Endodermal cell (in vitro differentiated cells): Measurements from ENCODE around the gene GFRA3. TPM values are rescaled to one million over a fixed set of nuclear protein-coding genes. Genes with fewer than 3 reads are reported as not detected.
A peak's percentile ranks its signal among the peaks of the same experiment; 100 is the strongest.

Source experiments
- DNase-seq: peaks from one replicate; pipeline ENCODE4 v3.0.0-alpha.2; 2017
- H3K27ac ChIP-seq: 2 replicates; pipeline ENCODE4 v1.5.1; 2013; ENCODE audit warnings: mild to moderate bottlenecking, low read depth, low read length, moderate library complexity
- H3K27me3 ChIP-seq: 2 replicates; pipeline ENCODE4 v1.6.1; 2013; ENCODE audit warnings: mild to moderate bottlenecking, low read length, moderate library complexity; ENCODE audit not compliant: insufficient read depth, control insufficient read depth, poor library complexity, severe bottlenecking
- H3K36me3 ChIP-seq: 2 replicates; pipeline ENCODE4 v1.7.0; 2013; ENCODE audit warnings: mild to moderate bottlenecking, low read length, moderate library complexity; ENCODE audit not compliant: control insufficient read depth, insufficient read depth
- H3K4me1 ChIP-seq: one replicate; pipeline ENCODE4 v1.7.0; 2013; ENCODE audit warnings: low read length; ENCODE audit not compliant: control insufficient read depth, insufficient read depth
- H3K4me3 ChIP-seq: 2 replicates; pipeline ENCODE4 v1.5.1; 2013; ENCODE audit warnings: mild to moderate bottlenecking, low read length, moderate library complexity
- H3K9ac ChIP-seq: 2 replicates; pipeline ENCODE4 v1.6.1; 2013; ENCODE audit warnings: mild to moderate bottlenecking, low read length, moderate library complexity; ENCODE audit not compliant: poor library complexity, severe bottlenecking; ENCODE audit errors: extremely low read depth
- H3K9me3 ChIP-seq: 2 replicates; pipeline ENCODE4 v1.6.1; 2013; ENCODE audit warnings: mild to moderate bottlenecking, low read length, moderate library complexity; ENCODE audit not compliant: control insufficient read depth
- H3K27ac Mint-ChIP-seq: 2 replicates; pipeline ENCODE4 v1.8.0; 2020; ENCODE audit warnings: mixed read lengths
- H3K27me3 Mint-ChIP-seq: 2 replicates; pipeline ENCODE4 v1.8.0; 2021; ENCODE audit warnings: mild to moderate bottlenecking, mixed read lengths; ENCODE audit not compliant: insufficient read depth
- H3K36me3 Mint-ChIP-seq: 2 replicates; pipeline ENCODE4 v1.8.0; 2020; ENCODE audit warnings: low read depth, mixed read lengths
- H3K4me1 Mint-ChIP-seq: 2 replicates; pipeline ENCODE4 v1.8.0; 2020; ENCODE audit warnings: mixed read lengths
- H3K4me3 Mint-ChIP-seq: 2 replicates; pipeline ENCODE4 v1.8.0; 2020; ENCODE audit warnings: mild to moderate bottlenecking, moderate library complexity, mixed read lengths
- H3K9me3 Mint-ChIP-seq: 2 replicates; pipeline ENCODE4 v1.8.0; 2020; ENCODE audit warnings: mild to moderate bottlenecking, mixed read lengths
- CTCF ChIP-seq: fragments of 200-600 bp; sonication (generic); conservative IDR thresholded peaks from 2 replicates; pipeline ENCODE4 v1.5.0; 2021; ENCODE audit warnings: antibody characterized with exemption, mild to moderate bottlenecking
- WGBS, 2 experiments: methylation state at CpG; one replicate each; pipeline versions ENCODE4 v1.1.5 to v1.1.7; 2013; ENCODE audit warnings: missing lambda C conversion rate in 2 of 2, mixed read lengths in 1 of 2; ENCODE audit not compliant: insufficient coverage in 1 of 2, insufficient read length in 1 of 2; 5-methylcytosine and 5-hydroxymethylcytosine counted together
- total RNA-seq, 2 donors: library from RNA; stranded (reverse); fragmentation: NEBNext Ultra II Directional in 1 of 2; extraction: Animal tissue kit (Norgen Biotek cat#: 25700) in 1 of 2; gene quantifications; 2 replicates in 1 of 2; 3 replicates in 1 of 2; pipeline ENCODE4 v1.2.1, GENCODE V29; 2021

GFRA3 gene
- total RNA-seq, 2 donors from 2014 or later = 0.13 TPM; not detected in 1

- Histone ChIP-seq H3K36me3 (peaks cover 16% of the 10 kb centered on the region), H3K4me3 (no peak overlapping the region), H3K9me3 (no peaks in the 10 kb centered on the region), H3K9ac (no peak overlapping the region), H3K27ac (no peak overlapping the region), H3K27me3 (peaks cover 10% of the 10 kb centered on the region), H3K4me1 (no peaks in the 10 kb centered on the region)
- TF ChIP-seq CTCF = no peak
- Mint-ChIP-seq H3K4me1 (no peaks in the 10 kb centered on the region), H3K9me3 (no peaks in the 10 kb centered on the region), H3K27me3 (peaks cover 15% of the 10 kb centered on the region), H3K4me3 (no peak overlapping the region), H3K27ac (no peak overlapping the region), H3K36me3 (peaks cover 5% of the 10 kb centered on the region)
- DNase-seq = no peak
Measured at GRCh38 chr5:138280915-138281314, 6.5 kb upstream of the GFRA3 start.

- Histone ChIP-seq H3K36me3 (no peaks in the 10 kb centered on the region), H3K9ac (no peak overlapping the region), H3K27me3 (peaks cover 48% of the 10 kb centered on the region), H3K27ac (no peak overlapping the region), H3K4me1 (no peaks in the 10 kb centered on the region), H3K4me3 (no peak overlapping the region), H3K9me3 (no peaks in the 10 kb centered on the region)
- 83 to 90% methylated on average over 1 to 2 of the region's 2 CpGs for WGBS, 2 experiments
- peak; percentile 57 for TF ChIP-seq CTCF
- H3K4me1 Mint-ChIP-seq = peaks cover 15% of the 10 kb centered on the region
- H3K9me3 Mint-ChIP-seq = no peaks in the 10 kb centered on the region
- no peaks in the 10 kb centered on the region for H3K36me3 Mint-ChIP-seq
- no peak for DNase-seq
- no peak overlapping the region for H3K27ac Mint-ChIP-seq
- H3K4me3 Mint-ChIP-seq = no peak overlapping the region
- H3K27me3 Mint-ChIP-seq = peaks cover 51% of the 10 kb centered on the region
Measured at GRCh38 chr5:138276402-138277054, 2.1 kb upstream of the GFRA3 start.

GRCh38 chr5:138275895-138276294 lies 1.5 kb upstream of the GFRA3 start:
- Histone ChIP-seq H3K4me3 (no peak overlapping the region), H3K36me3 (no peaks in the 10 kb centered on the region), H3K4me1 (no peaks in the 10 kb centered on the region), H3K27ac (no peak overlapping the region), H3K9me3 (no peaks in the 10 kb centered on the region), H3K27me3 (peaks cover 48% of the 10 kb centered on the region), H3K9ac (no peak overlapping the region)
- H3K4me1 Mint-ChIP-seq = peaks cover 15% of the 10 kb centered on the region
- no peak for TF ChIP-seq CTCF
- H3K9me3 Mint-ChIP-seq = no peaks in the 10 kb centered on the region
- H3K36me3 Mint-ChIP-seq = no peaks in the 10 kb centered on the region
- H3K27ac Mint-ChIP-seq = no peak overlapping the region
- 75% methylated on average over 1 of the region's 1 CpG; no CpG with 5 or more reads in 1 of the 2 experiments for WGBS, 2 experiments
- H3K27me3 Mint-ChIP-seq = peaks cover 57% of the 10 kb centered on the region
- no peak for DNase-seq
- H3K4me3 Mint-ChIP-seq = no peak overlapping the region
